HG03378 (cell line): ENCODE measurements around the gene NPAS3.

ENCODE experiments used
- ATAC-seq: cut with Tn5 transposase; IDR thresholded peaks from one replicate; pipeline ENCODE4 v1.9.1; 2021; ENCODE audit warnings: mild to moderate bottlenecking, moderate library complexity; ENCODE audit not compliant: unreplicated experiment

Gene NPAS3

DNA sequence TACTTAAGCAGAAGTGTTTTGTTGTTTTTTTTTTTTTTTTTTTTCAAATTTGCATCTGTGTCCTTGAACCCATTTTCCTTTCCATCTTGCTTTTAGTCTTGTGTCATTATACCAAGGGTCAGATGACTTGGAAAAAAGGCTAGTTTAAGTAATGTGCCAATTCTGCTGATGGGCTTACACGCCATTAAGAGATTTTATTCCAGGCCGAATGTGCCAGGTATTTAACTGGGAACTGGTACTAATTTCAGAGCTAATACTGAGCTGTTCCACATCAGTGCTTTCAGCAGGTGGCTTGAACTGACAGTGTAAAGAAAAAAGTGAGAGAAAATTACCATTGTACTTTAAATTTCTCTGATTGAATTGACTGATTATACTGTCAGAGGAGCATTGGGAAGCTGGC, 224.9 kb downstream of the NPAS3 start:
- no peak for ATAC-seq

- ATAC-seq = no peak
These were observed 226.7 kb downstream of the NPAS3 start for GRCh38 chr14:33165144-33165925.

DNA sequence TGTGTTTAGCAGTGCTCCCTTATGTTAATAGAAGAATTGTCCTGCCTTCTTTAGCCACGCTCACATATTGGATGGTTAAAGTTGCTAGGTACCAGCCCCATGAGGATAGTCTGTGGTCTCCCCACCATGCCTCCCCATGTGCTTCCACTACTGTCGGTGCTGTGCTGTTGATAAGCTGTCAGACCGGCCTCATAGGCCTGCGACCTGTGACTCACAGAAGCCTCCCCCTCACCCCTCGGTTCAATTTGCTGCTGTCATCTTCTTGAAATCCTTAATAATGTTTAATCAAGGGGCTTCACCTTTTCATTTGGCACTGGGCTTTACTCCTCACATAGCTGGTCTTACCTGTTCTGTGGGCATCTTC, 227.2 kb downstream of the NPAS3 start:
- no peak for ATAC-seq

- no peak for ATAC-seq
These were observed 237.3 kb downstream of the NPAS3 start for GRCh38 chr14:33175951-33176350.

DNA sequence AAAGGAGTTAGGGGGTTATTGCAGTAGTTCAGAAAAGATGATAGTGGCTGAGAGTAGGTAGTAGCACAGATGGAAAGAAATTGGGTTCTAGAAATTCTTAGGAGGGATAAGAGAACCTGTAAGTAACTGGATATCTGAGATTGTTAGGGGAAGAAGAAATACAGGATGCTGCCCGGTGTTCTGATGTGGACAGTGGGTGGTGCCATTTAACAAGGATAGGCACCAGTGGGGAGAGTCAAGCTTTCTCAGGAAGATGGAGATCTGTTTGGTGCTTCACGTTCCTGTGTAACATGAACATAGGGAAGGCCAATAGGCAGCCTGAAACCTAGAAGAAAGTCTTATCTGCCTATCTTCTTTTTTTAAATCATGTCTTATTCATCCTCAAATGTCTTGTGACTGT, 245.9 kb downstream of the NPAS3 start:
- no peak for ATAC-seq

DNA sequence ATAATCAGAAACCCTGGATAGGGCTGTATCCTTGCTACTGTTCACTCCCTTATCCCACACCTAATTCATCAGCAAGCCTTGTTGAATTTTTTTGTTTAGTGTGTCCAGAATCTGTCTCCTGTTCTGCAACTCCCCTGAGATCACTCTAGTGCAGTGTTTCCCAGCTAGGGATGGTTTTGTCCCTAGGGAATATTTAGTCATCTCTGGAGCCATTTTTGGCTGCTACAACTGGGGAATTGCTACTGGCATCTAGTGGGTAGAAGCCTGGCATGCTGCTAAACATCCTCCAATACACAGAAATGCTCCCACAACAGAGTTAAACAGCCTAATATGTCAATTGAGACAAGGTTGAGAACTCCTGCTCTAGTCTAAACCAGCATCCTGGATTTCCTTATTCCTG, 248.0 kb downstream of the NPAS3 start:
- no peak for ATAC-seq

- ATAC-seq = no peak
These were observed 250.2 kb downstream of the NPAS3 start for GRCh38 chr14:33188880-33189279.

GRCh38 chr14:33191855-33192254, 253.2 kb downstream of the NPAS3 start:
- no peak for ATAC-seq

DNA sequence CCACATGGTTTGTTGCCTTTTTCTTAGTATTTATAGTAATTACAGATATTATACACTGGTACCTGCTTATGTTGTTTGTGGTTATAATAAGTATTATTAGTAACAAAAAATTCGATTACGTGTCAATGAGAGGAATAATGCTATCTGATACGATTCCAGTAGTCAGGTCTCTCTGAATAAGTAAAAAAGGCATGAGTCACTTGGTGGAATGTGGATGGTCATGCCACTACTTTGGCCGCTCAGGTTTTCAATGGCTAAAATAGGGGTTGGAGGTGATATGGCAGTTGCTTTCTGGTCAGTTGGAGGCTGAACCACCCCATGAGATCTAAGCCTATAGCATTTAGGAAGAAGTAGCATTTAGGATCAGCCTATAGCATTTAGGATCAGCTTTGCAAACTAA, 255.9 kb downstream of the NPAS3 start:
- no peak for ATAC-seq

DNA sequence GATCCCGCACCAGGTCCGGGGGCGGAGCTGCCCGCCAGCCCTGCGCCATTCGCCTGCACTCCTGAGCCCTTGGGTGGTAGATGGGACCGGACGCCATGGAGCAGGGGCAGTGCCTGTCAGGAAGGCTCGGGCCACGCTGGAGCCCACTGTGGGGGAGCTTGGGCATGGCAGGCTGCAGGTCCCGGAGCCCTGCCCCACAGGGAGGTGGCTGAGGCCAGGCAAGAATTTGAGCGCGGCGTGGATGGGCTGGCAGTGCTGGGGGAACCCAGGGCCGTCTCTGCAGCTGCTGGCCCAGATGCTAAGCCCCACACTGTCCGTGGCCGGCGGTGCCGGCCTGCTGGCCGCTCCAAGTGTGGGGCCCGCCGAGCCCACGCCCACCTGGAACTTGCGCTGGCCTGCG, 260.0 kb downstream of the NPAS3 start:
- ATAC-seq = no peak

DNA sequence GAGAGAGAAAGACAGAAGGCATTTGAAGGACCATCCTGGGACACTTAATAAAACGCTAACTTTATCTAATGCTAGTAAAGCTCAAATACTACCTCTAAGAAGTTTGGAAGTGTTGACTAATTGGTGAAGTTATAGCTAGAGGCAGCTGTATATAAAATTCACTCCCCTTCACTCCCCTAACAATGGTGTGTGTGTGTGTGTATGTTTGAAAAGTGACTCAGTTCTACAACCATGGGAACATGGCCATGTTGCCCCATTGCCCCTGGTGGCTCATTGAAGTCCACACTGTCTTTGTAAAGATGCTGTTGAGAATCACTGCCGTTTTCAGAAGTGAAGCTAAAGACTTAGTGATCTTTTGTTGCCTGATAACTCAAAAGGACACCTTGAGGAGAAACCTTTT, 262.4 kb downstream of the NPAS3 start:
- ATAC-seq = no peak

GRCh38 chr14:33206981-33207380, 268.3 kb downstream of the NPAS3 start:
- ATAC-seq = no peak

DNA sequence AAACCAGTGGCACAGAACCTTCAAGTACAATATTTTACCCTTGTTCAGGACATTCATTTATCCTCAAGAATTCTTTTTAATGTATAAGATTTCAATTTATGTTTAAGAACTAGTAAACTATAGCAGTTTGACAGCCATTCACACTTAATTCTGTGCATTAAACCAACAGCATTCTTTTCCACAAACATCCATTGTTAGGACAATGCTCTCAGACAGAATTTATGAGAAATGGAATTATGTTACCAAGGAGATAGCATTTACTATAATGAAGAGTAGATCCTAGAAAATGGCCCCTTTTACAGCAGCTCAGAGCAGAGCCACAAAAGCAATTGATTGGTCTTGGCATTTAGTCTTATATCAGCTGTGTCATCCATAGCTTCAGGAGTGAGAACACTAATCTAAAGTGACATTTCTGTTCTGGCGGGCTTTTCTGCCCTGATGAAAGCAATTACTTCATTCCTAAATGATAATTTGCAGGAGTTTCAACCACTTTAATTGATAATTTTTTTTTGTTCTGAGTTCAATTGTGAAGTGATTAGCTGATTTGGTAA, 268.9 kb downstream of the NPAS3 start:
- no peak for ATAC-seq

GRCh38 chr14:33210311-33210710, 271.6 kb downstream of the NPAS3 start:
- ATAC-seq = no peak

DNA sequence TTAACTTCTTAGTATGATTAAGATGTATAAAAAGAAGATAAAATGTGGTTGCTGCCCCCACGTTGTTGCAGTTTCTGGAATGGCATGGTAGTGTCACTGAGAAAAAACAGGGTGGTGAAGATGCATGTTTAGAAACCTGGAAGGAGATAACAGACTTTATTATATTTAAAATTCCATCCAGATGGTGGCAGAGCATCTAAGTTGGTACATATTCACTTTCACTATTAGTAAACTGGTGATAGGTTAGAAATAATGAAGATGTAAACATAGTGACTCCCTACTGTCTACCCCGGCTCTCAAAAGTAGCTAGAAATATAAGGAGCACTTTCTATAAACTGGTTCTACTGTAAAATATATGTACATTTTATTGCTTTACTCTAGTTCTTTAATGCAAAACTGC, 279.3 kb downstream of the NPAS3 start:
- no peak for ATAC-seq

- no peak for ATAC-seq
These were observed 281.3 kb downstream of the NPAS3 start for GRCh38 chr14:33219957-33220356.

- no peak for ATAC-seq
These were observed 290.7 kb downstream of the NPAS3 start for GRCh38 chr14:33229269-33229929.

- no peak for ATAC-seq
These were observed 291.3 kb downstream of the NPAS3 start for GRCh38 chr14:33230021-33230420.

DNA sequence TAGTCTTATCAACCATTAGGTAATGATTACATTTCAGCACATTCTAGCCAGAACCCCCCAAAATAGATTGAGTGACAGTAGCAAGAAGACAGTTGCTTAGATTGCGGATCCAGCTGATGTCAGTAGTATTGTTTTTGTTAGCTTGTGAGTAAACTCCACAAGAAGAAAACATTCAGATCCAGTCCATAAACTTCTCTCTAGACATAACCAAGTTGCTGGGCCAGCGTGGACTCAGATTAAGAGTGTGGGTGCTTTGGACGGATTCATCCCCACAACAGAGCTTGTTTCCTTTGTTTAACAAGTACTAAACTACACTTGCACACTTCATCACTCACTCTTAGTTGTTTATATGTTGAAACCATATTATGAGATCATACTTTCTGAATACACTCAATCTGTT, 293.4 kb downstream of the NPAS3 start:
- ATAC-seq = no peak

- no peak for ATAC-seq
These were observed 298.5 kb downstream of the NPAS3 start for GRCh38 chr14:33237115-33237740.

- no peak for ATAC-seq
These were observed 300.8 kb downstream of the NPAS3 start for GRCh38 chr14:33239465-33239864.

- ATAC-seq = no peak
These were observed 301.8 kb downstream of the NPAS3 start for GRCh38 chr14:33240466-33240865.
